Measurements from ENCODE around the gene ZZZ3. TPM values are rescaled to one million over a fixed set of nuclear protein-coding genes. Genes with fewer than 3 reads are reported as not detected.

The ZZZ3 gene
- 10 to 100 TPM; 64.6 to 65.5 TPM for total RNA-seq
- polyA plus RNA-seq: 10 to 100 TPM; 22.9 to 39.8 TPM

DNA sequence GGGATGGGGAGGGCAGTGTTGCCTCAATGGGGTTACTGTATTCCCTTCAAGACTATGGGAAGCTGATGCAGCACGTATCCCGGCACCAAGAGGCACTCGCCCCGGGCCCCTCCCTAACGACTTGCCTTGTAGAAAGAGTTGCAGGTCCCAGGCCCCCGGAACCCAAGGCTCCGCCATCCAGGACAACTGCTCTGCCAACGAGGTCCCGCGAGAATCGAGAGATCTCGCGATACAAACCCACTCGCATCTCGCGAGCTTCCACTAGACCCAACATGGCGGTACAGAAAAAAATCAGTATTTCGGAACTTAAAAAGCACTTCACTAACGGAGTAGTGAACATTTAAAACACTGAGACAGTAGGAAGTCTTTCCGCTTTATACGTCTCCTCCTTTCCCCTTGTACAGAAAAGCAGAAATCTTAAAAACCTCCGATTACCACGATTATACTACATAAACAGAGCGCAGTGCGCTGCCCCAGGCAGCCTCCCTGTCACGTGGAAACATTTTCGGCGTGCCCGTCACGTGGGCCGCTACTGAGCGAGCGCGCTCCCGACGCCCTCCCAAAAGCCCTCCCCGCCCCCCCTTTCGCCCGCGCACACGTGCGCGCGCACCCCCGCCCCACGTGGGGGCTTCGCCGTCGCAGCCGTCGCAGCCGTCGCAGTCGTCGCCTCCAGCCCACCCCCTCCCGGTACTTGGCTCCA lies at the start of gene ZZZ3:
ZZZ3 (minus strand) TSS at position 199 of the 700 bp plus-strand sequence. CDS start 49,304 bp downstream, outside the sequence.
- Mint-ChIP-seq H3K4me1 (peaks cover 26 to 50% (median 36%) of the 10 kb centered on the region in 4 donors), H3K9me3 (peaks cover 0 to 3% (median 0%) of the 10 kb centered on the region in 8 donors), H3K27ac (peak within 1 kb of the TSS; percentile 93 to 98 (median 97)), H3K27me3 (no peaks in the 10 kb centered on the region), H3K4me3 (peak within 1 kb of the TSS; percentile 85 to 95 (median 91)), H3K36me3 (peaks cover 0 to 16% of the 10 kb centered on the region in 2 donors)
- peak; percentile 95 to 96 (median 96) for DNase-seq
- intact Hi-C loops (cut with micrococcal nuclease): loop anchor here (1.0 to 10.0 kb wide), 12 partner anchors 77 to 1958 kb away; partner anchors contain the start of genes ACADM, AK5, DNAJB4 and FUBP1
- no peaks in the 10 kb centered on the region for H3K27me3 ChIP-seq (ENCODE audit: insufficient read depth, low read length)
- H3K4me1 ChIP-seq (ENCODE audit: insufficient read depth, low read length): peaks cover 52% of the 10 kb centered on the region
- H3K36me3 ChIP-seq (ENCODE audit: insufficient read depth, low read length): no peaks in the 10 kb centered on the region
- H3K9me3 ChIP-seq (ENCODE audit: control insufficient read depth in 1 of 2, low read length in 2 of 2): no peaks in the 10 kb centered on the region
- ChIA-PET POLR2A (ENCODE audit: partially characterized antibody) (interaction anchor here (0.8 to 3.0 kb wide), 11 partner anchors 11 to 463 kb away, joined by 3 to 31 read pairs (median 5); partner anchors contain the start of genes DNAJB4, FUBP1, MIGA1 and PIGK), CTCF (ENCODE audit: partially characterized antibody) (interaction anchor here (0.6 to 2.3 kb wide), 10 partner anchors 11 to 182 kb away, joined by 3 to 14 read pairs (median 3); partner anchors contain the start of gene MIGA1)
- H3K4me3 ChIP-seq (ENCODE audit: low read length in 2 of 2): peak within 1 kb of the TSS; percentile 80 to 81
- H3K27ac ChIP-seq (ENCODE audit: low read depth, low read length): peak within 1 kb of the TSS; percentile 88

DNA sequence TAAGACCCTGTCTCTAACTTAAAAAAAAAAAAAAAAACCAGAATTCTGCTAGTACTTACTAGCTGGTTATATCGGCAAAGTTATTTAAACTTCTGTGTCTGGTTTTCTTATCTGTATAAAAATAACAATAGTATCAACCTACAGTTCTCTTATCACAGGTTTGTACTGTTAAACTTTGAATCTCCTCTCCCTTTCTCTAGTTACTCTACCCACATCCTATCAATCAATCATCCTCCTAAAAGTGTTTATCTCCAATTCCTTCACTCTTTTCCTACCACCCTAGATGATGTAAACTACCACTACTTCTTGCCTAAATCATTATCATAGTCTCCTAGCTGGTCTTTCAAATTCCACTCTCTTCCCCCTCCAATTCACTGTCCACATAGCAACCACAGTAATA lies 49.6 kb upstream of the ZZZ3 start:
- intact Hi-C loops (cut with micrococcal nuclease): no loop called here
- H3K36me3 Mint-ChIP-seq: peaks cover 23 to 40% of the 10 kb centered on the region in 2 donors
- Histone ChIP-seq H3K4me3 (ENCODE audit: low read length in 2 of 2) (no peak overlapping the region), H3K36me3 (ENCODE audit: insufficient read depth, low read length) (peaks cover 15% of the 10 kb centered on the region), H3K4me1 (ENCODE audit: insufficient read depth, low read length) (no peaks in the 10 kb centered on the region), H3K27me3 (ENCODE audit: insufficient read depth, low read length) (no peaks in the 10 kb centered on the region), H3K9me3 (ENCODE audit: control insufficient read depth in 1 of 2, low read length in 2 of 2) (no peaks in the 10 kb centered on the region), H3K27ac (ENCODE audit: low read depth, low read length) (no peak overlapping the region)
- no peak overlapping the region for H3K4me3 Mint-ChIP-seq
- ChIA-PET CTCF (ENCODE audit: partially characterized antibody) (interaction anchor here (1.3 kb wide), 1 partner anchor 11 kb away, joined by 3 read pairs; no protein-coding TSS in a partner anchor), POLR2A (ENCODE audit: partially characterized antibody) (no interaction called here)
- peaks cover 0 to 5% (median 3%) of the 10 kb centered on the region in 4 donors for H3K4me1 Mint-ChIP-seq
- H3K27ac Mint-ChIP-seq: peak overlapping the region in 2 of 7 donors; percentile 33 to 44
- no peaks in the 10 kb centered on the region for H3K9me3 Mint-ChIP-seq
- DNase-seq: no peak
- H3K27me3 Mint-ChIP-seq: no peaks in the 10 kb centered on the region

DNA sequence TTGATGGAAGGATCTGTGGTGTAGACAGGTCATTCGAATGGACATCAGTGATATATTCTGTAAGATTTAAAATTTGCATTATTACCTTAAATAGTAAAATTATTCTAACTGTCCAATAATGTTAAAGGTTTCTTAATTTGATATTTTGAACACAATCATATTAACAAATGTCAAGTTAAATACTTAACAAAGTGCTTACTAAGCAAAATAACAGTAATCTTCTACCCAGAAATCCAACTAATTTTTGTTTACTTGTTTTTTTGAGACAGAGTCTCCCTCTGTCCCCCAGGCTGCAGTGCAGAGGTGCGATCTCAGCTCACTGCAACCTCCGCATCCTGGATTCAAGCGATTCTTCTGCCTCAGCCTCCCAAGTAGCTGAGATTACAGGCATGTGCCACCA lies 43.2 kb upstream of the ZZZ3 start:
- H3K27me3 Mint-ChIP-seq: no peaks in the 10 kb centered on the region
- ChIA-PET POLR2A (ENCODE audit: partially characterized antibody) (no interaction called here), CTCF (ENCODE audit: partially characterized antibody) (no interaction called here)
- no peaks in the 10 kb centered on the region for H3K9me3 ChIP-seq (ENCODE audit: control insufficient read depth in 1 of 2, low read length in 2 of 2)
- no peaks in the 10 kb centered on the region for H3K4me1 ChIP-seq (ENCODE audit: insufficient read depth, low read length)
- no peak for DNase-seq
- intact Hi-C loops (cut with micrococcal nuclease): loop anchor here (10.0 kb wide), 1 partner anchor 389 kb away; no protein-coding TSS in a partner anchor
- no peak overlapping the region for H3K27ac Mint-ChIP-seq
- H3K27ac ChIP-seq (ENCODE audit: low read depth, low read length): no peak overlapping the region
- H3K27me3 ChIP-seq (ENCODE audit: insufficient read depth, low read length): no peaks in the 10 kb centered on the region
- no peak overlapping the region for H3K4me3 ChIP-seq (ENCODE audit: low read length in 2 of 2)
- no peaks in the 10 kb centered on the region for H3K9me3 Mint-ChIP-seq
- peaks cover 46% of the 10 kb centered on the region for H3K36me3 ChIP-seq (ENCODE audit: insufficient read depth, low read length)
- no peak overlapping the region for H3K4me3 Mint-ChIP-seq
- H3K4me1 Mint-ChIP-seq: peaks cover 0 to 4% (median under 1%) of the 10 kb centered on the region in 4 donors
- H3K36me3 Mint-ChIP-seq: peaks cover 48 to 76% of the 10 kb centered on the region in 2 donors

DNA sequence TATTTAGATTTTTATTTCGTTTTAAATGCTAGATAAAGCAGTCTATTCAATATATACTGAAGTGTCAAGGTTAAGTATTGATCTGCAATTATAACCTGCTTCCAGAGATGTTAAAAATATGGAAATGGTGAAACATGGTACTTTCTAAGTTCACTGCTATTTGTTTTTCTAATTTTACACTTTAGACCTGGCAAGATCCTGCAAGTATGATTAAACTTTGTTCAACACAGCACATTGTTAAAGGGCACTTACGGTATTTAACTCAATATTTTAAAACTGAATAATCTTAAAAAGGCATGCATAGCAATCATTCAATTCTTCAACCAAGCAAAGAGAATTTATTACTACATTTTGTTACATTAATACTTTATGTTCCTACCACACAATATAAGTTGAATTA lies 35.7 kb upstream of the ZZZ3 start:
- intact Hi-C loops (cut with micrococcal nuclease): no loop called here
- no peak overlapping the region for H3K4me3 Mint-ChIP-seq
- no peaks in the 10 kb centered on the region for H3K9me3 Mint-ChIP-seq
- Histone ChIP-seq H3K27ac (ENCODE audit: low read depth, low read length) (no peak overlapping the region), H3K4me3 (ENCODE audit: low read length in 2 of 2) (no peak overlapping the region), H3K9me3 (ENCODE audit: control insufficient read depth in 1 of 2, low read length in 2 of 2) (no peaks in the 10 kb centered on the region), H3K27me3 (ENCODE audit: insufficient read depth, low read length) (no peaks in the 10 kb centered on the region), H3K36me3 (ENCODE audit: insufficient read depth, low read length) (peaks cover 35% of the 10 kb centered on the region), H3K4me1 (ENCODE audit: insufficient read depth, low read length) (no peaks in the 10 kb centered on the region)
- H3K4me1 Mint-ChIP-seq: no peaks in the 10 kb centered on the region
- no peaks in the 10 kb centered on the region for H3K27me3 Mint-ChIP-seq
- CTCF ChIA-PET (ENCODE audit: partially characterized antibody): no interaction called here
- POLR2A ChIA-PET (ENCODE audit: partially characterized antibody): no interaction called here
- no peak overlapping the region for H3K27ac Mint-ChIP-seq
- H3K36me3 Mint-ChIP-seq: peaks cover 55 to 77% of the 10 kb centered on the region in 2 donors
- no peak for DNase-seq

DNA sequence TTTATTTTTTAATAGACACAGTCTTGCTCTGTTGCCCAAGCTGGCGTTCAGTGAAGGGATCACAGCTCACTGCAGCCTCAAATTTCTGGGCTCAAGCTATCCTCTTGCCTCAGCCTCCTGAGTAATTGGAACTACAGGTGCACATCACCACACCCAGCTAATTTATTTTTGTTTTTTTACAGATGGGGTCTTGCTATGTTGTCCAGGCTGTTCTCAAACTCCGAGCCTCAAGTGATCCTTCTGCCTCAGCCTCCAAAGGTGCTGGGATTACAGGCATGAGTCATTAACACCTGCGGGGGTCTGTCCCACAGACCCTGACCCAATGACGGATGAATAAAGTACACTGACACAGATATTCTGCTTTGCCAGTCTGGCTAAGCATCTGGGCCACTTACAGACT lies 33.6 kb upstream of the ZZZ3 start:
- H3K36me3 ChIP-seq (ENCODE audit: insufficient read depth, low read length): peaks cover 26% of the 10 kb centered on the region
- no peaks in the 10 kb centered on the region for H3K9me3 ChIP-seq (ENCODE audit: control insufficient read depth in 1 of 2, low read length in 2 of 2)
- H3K27me3 ChIP-seq (ENCODE audit: insufficient read depth, low read length): no peaks in the 10 kb centered on the region
- H3K4me1 ChIP-seq (ENCODE audit: insufficient read depth, low read length): no peaks in the 10 kb centered on the region
- ChIA-PET CTCF (ENCODE audit: partially characterized antibody) (no interaction called here), POLR2A (ENCODE audit: partially characterized antibody) (no interaction called here)
- H3K27ac ChIP-seq (ENCODE audit: low read depth, low read length): no peak overlapping the region
- Mint-ChIP-seq H3K4me1 (no peaks in the 10 kb centered on the region), H3K9me3 (no peaks in the 10 kb centered on the region), H3K4me3 (no peak overlapping the region), H3K27ac (no peak overlapping the region), H3K36me3 (peaks cover 46 to 68% of the 10 kb centered on the region in 2 donors), H3K27me3 (no peaks in the 10 kb centered on the region)
- intact Hi-C loops (cut with micrococcal nuclease): no loop called here
- no peak for DNase-seq
- no peak overlapping the region for H3K4me3 ChIP-seq (ENCODE audit: low read length in 2 of 2)

DNA sequence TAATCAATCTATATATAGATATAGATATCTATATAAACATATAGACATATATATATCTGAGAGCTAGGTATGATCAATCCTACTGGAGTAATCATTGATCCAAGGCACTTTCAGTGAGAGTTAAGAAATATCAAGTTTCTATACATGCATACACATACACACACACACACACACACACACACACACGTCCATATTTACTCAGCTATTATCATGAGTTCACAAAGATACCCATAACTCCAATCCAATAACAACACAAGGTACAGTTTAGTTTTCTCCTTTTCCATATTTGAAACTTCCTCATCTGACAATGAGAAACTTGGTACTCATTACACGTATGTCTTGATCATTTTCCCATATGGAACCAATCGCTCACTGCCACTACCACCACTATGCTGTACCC lies 27.3 kb upstream of the ZZZ3 start:
- no peak for DNase-seq
- Mint-ChIP-seq H3K36me3 (peaks cover 59 to 61% of the 10 kb centered on the region in 2 donors), H3K4me1 (peaks cover 0 to 2% (median 0%) of the 10 kb centered on the region in 4 donors), H3K4me3 (no peak overlapping the region), H3K27me3 (no peaks in the 10 kb centered on the region), H3K27ac (peak overlapping the region in 2 of 7 donors; percentile 49), H3K9me3 (no peaks in the 10 kb centered on the region)
- POLR2A ChIA-PET (ENCODE audit: partially characterized antibody): no interaction called here
- H3K4me3 ChIP-seq (ENCODE audit: low read length in 2 of 2): no peak overlapping the region
- H3K27ac ChIP-seq (ENCODE audit: low read depth, low read length): no peak overlapping the region
- CTCF ChIA-PET (ENCODE audit: partially characterized antibody): no interaction called here
- peaks cover 35% of the 10 kb centered on the region for H3K36me3 ChIP-seq (ENCODE audit: insufficient read depth, low read length)
- no peaks in the 10 kb centered on the region for H3K27me3 ChIP-seq (ENCODE audit: insufficient read depth, low read length)
- intact Hi-C loops (cut with micrococcal nuclease): no loop called here
- H3K9me3 ChIP-seq (ENCODE audit: control insufficient read depth in 1 of 2, low read length in 2 of 2): no peaks in the 10 kb centered on the region
- H3K4me1 ChIP-seq (ENCODE audit: insufficient read depth, low read length): no peaks in the 10 kb centered on the region

DNA sequence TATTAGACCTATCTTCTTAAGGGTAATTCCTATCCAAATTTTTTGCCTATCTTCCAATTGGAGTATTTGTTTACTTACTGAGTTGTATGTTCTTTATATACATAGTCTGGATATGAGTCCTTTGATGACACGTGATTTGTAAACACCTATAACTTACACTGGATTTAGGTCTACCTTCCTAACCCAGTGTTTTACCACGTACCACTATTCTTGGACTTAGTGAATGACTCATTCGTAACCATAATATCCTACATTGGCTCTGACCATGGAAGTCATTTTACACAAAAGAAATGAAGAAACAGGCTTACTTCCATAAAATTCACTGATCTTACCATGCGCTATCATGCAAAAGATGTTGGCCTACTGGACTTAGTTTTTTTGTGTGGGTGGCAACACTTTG lies 23.9 kb upstream of the ZZZ3 start:
- H3K27ac ChIP-seq (ENCODE audit: low read depth, low read length): no peak overlapping the region
- no peak for DNase-seq
- H3K4me1 ChIP-seq (ENCODE audit: insufficient read depth, low read length): no peaks in the 10 kb centered on the region
- ChIA-PET CTCF (ENCODE audit: partially characterized antibody) (no interaction called here), POLR2A (ENCODE audit: partially characterized antibody) (no interaction called here)
- H3K4me3 ChIP-seq (ENCODE audit: low read length in 2 of 2): no peak overlapping the region
- Mint-ChIP-seq H3K4me1 (peaks cover 0 to 2% (median 0%) of the 10 kb centered on the region in 4 donors), H3K4me3 (no peak overlapping the region), H3K27ac (no peak overlapping the region), H3K9me3 (no peaks in the 10 kb centered on the region), H3K36me3 (peaks cover 41 to 43% of the 10 kb centered on the region in 2 donors), H3K27me3 (no peaks in the 10 kb centered on the region)
- no peaks in the 10 kb centered on the region for H3K27me3 ChIP-seq (ENCODE audit: insufficient read depth, low read length)
- peaks cover 31% of the 10 kb centered on the region for H3K36me3 ChIP-seq (ENCODE audit: insufficient read depth, low read length)
- H3K9me3 ChIP-seq (ENCODE audit: control insufficient read depth in 1 of 2, low read length in 2 of 2): no peaks in the 10 kb centered on the region
- intact Hi-C loops (cut with micrococcal nuclease): no loop called here
